IMR-90 (cell line): ENCODE measurements around the gene ATP5F1D. TPM values are rescaled to one million over a fixed set of nuclear protein-coding genes. Genes with fewer than 3 reads are reported as not detected.

ENCODE experiments used
- ATAC-seq: fragments of 200-7000 bp; cut with Tn5 transposase; 2 replicates; pipeline ENCODE4 v1.9.1; 2020; ENCODE audit warnings: low read depth, mild to moderate bottlenecking, moderate library complexity
- BruUV-seq: library from RNA; stranded (reverse); fragments of 400-500 nt; replicated peaks from 2 replicates; lab custom pipeline; 2021; lab: Mats Ljungman, UMichigan
- CTCF ChIA-PET: fragments of 300-600 bp; formaldehyde crosslinking; extraction: SDS; loops from one replicate; lab custom pipeline; 2021; ENCODE audit warnings: antibody characterized with exemption; lab: Yijun Ruan, JAX
- POLR2A ChIA-PET: fragments of 300-600 bp; sonication (Branson Sonifier 250); formaldehyde crosslinking; loops from one replicate; lab custom pipeline; 2022; ENCODE audit warnings: antibody characterized with exemption; ENCODE audit not compliant: unreplicated experiment; lab: Charles Lee
- DNase-seq: peaks from one replicate; pipeline ENCODE4 v3.0.0; 2013
- H2AFZ ChIP-seq: replicated peaks from 2 replicates; pipeline ENCODE3; 2013; ENCODE audit warnings: low read length, mild to moderate bottlenecking; ENCODE audit not compliant: poor library complexity
- H2AK5ac ChIP-seq: 2 replicates; pipeline ENCODE4 v1.6.1; 2013; ENCODE audit warnings: low read depth, low read length, inconsistent platforms
- H2AK9ac ChIP-seq: replicated peaks from 2 replicates; pipeline ENCODE3; 2013; ENCODE audit warnings: mild to moderate bottlenecking, low read depth, low read length, moderate library complexity; ENCODE audit not compliant: poor library complexity
- H2BK120ac ChIP-seq: 2 replicates; pipeline ENCODE4 v1.6.1; 2013; ENCODE audit warnings: low read depth, low read length, inconsistent platforms
- H2BK15ac ChIP-seq: 3 replicates; pipeline ENCODE4 v1.6.1; 2013; ENCODE audit warnings: low read depth, low read length, inconsistent platforms
- H2BK20ac ChIP-seq: 2 replicates; pipeline ENCODE4 v1.6.1; 2013; ENCODE audit warnings: low read depth, mild to moderate bottlenecking, inconsistent platforms, low read length, moderate library complexity
- H2BK5ac ChIP-seq: 2 replicates; pipeline ENCODE4 v1.6.1; 2013; ENCODE audit warnings: mild to moderate bottlenecking, low read depth, low read length, inconsistent platforms; ENCODE audit not compliant: poor library complexity, severe bottlenecking
- H3K14ac ChIP-seq: replicated peaks from 2 replicates; pipeline ENCODE4 v1.6.1; 2013; ENCODE audit warnings: low read depth, low read length, inconsistent platforms
- H3K18ac ChIP-seq: 2 replicates; pipeline ENCODE4 v1.6.1; 2013; ENCODE audit warnings: low read depth, low read length, control low read depth
- H3K23ac ChIP-seq: 2 replicates; pipeline ENCODE4 v1.6.1; 2013; ENCODE audit warnings: low read depth, low read length, inconsistent platforms
- H3K27ac ChIP-seq: 2 replicates; pipeline ENCODE4 v1.5.1; 2013; ENCODE audit warnings: mild to moderate bottlenecking, control low read depth, low read length; ENCODE audit not compliant: insufficient read depth
- H3K27me3 ChIP-seq: 2 replicates; pipeline ENCODE4 v1.6.1; 2013; ENCODE audit warnings: low read length; ENCODE audit not compliant: control insufficient read depth, insufficient read depth
- H3K36me3 ChIP-seq: 2 replicates; pipeline ENCODE4 v1.6.1; 2013; ENCODE audit warnings: low read length, mixed read lengths; ENCODE audit not compliant: control insufficient read depth, insufficient read depth
- H3K4ac ChIP-seq: 2 replicates; pipeline ENCODE4 v1.6.1; 2013; ENCODE audit warnings: low read depth, low read length, inconsistent platforms
- H3K4me1 ChIP-seq: 2 replicates; pipeline ENCODE4 v1.6.1; 2013; ENCODE audit warnings: low read length, mixed read lengths; ENCODE audit not compliant: control insufficient read depth, insufficient read depth
- H3K4me2 ChIP-seq: 2 replicates; pipeline ENCODE4 v1.6.1; 2013; ENCODE audit warnings: low read depth, mild to moderate bottlenecking, control low read depth, low read length, moderate library complexity
- H3K4me3 ChIP-seq: 2 replicates; pipeline ENCODE4 v1.5.1; 2013; ENCODE audit warnings: low read depth, mild to moderate bottlenecking, control low read depth, low read length, moderate library complexity; ENCODE audit not compliant: insufficient read depth
- H3K56ac ChIP-seq: 2 replicates; pipeline ENCODE4 v1.6.1; 2013; ENCODE audit warnings: low read length, inconsistent platforms; ENCODE audit not compliant: insufficient read depth; ENCODE audit errors: extremely low read depth
- H3K79me1 ChIP-seq, 2 experiments: 2 replicates each; pipeline ENCODE4 v1.6.1; 2013; ENCODE audit warnings: low read length in 2 of 2, inconsistent platforms in 1 of 2, low read depth in 1 of 2
- H3K9ac ChIP-seq: 2 replicates; pipeline ENCODE4 v1.6.1; 2013; ENCODE audit warnings: low read depth, low read length, control low read depth
- H3K9me1 ChIP-seq: 2 replicates; pipeline ENCODE4 v1.6.1; 2013; ENCODE audit warnings: low read length, inconsistent platforms; ENCODE audit not compliant: insufficient read depth
- H3K9me3 ChIP-seq: 2 replicates; pipeline ENCODE4 v1.6.1; 2013; ENCODE audit warnings: low read length; ENCODE audit not compliant: control insufficient read depth, insufficient read depth
- H4K20me1 ChIP-seq: 2 replicates; pipeline ENCODE4 v1.6.1; 2013; ENCODE audit warnings: low read length, inconsistent platforms; ENCODE audit not compliant: insufficient read depth
- H4K5ac ChIP-seq: 2 replicates; pipeline ENCODE4 v1.6.1; 2013; ENCODE audit warnings: mild to moderate bottlenecking, low read depth, low read length, control low read depth
- H4K8ac ChIP-seq, 2 experiments: 2 replicates each; pipeline ENCODE4 v1.6.1; 2013; ENCODE audit warnings: low read depth in 2 of 2, low read length in 2 of 2, control low read depth in 1 of 2, inconsistent platforms in 1 of 2
- H4K91ac ChIP-seq: 2 replicates; pipeline ENCODE4 v1.6.1; 2013; ENCODE audit warnings: low read depth, low read length, inconsistent platforms; ENCODE audit not compliant: insufficient read depth
- BHLHE40 ChIP-seq: fragments of 150-350 bp; IDR thresholded peaks from 2 replicates; pipeline ENCODE4 v1.6.1; 2016; ENCODE audit warnings: mild to moderate bottlenecking, low read depth, low read length
- CTCF ChIP-seq: conservative IDR thresholded peaks from 2 replicates; pipeline ENCODE4 v1.5.1; 2012; ENCODE audit warnings: mild to moderate bottlenecking, low read depth, low read length, improper control_type of control experiment
- ELK1 ChIP-seq: fragments of 150-350 bp; IDR thresholded peaks from 2 replicates; pipeline ENCODE4 v1.6.1; 2016; ENCODE audit warnings: low read depth, mild to moderate bottlenecking, low read length, moderate library complexity, borderline replicate concordance
- FOS ChIP-seq: fragments of 150-350 bp; IDR thresholded peaks from 2 replicates; pipeline ENCODE4 v1.6.1; 2016; ENCODE audit warnings: low read depth, low read length
- MAZ ChIP-seq: IDR thresholded peaks from 2 replicates; pipeline ENCODE4 v1.6.1; 2012; ENCODE audit warnings: low read depth, mild to moderate bottlenecking, low read length, improper control_type of control experiment, moderate library complexity, borderline replicate concordance
- MXI1 ChIP-seq: IDR thresholded peaks from 2 replicates; pipeline ENCODE4 v1.6.1; 2012; ENCODE audit warnings: low read depth, mild to moderate bottlenecking, low read length, moderate library complexity, borderline replicate concordance
- NFE2L2 ChIP-seq: fragments of 150-350 bp; IDR thresholded peaks from 2 replicates; pipeline ENCODE4 v1.6.1; 2016; ENCODE audit warnings: low read depth, mild to moderate bottlenecking, low read length
- RAD21 ChIP-seq: IDR thresholded peaks from 2 replicates; pipeline ENCODE4 v1.6.1; 2012; ENCODE audit warnings: low read length, improper control_type of control experiment
- RCOR1 ChIP-seq: IDR thresholded peaks from 2 replicates; pipeline ENCODE4 v1.6.1; 2012; ENCODE audit warnings: mild to moderate bottlenecking, low read length, improper control_type of control experiment; ENCODE audit not compliant: insufficient replicate concordance
- RFX5 ChIP-seq: IDR thresholded peaks from 2 replicates; pipeline ENCODE4 v1.8.0; 2012; ENCODE audit warnings: low read depth, mild to moderate bottlenecking, low read length, moderate library complexity
- SMC3 ChIP-seq: fragments of 150-350 bp; IDR thresholded peaks from 2 replicates; pipeline ENCODE4 v1.6.1; 2016; ENCODE audit warnings: low read depth, mild to moderate bottlenecking, antibody characterized with exemption, low read length, moderate library complexity
- USF2 ChIP-seq: fragments of 150-350 bp; IDR thresholded peaks from 2 replicates; pipeline ENCODE4 v1.6.1; 2017; ENCODE audit warnings: mild to moderate bottlenecking, antibody characterized with exemption, low read length, low read depth
- WGBS, 2 experiments: methylation state at CpG; one replicate each; pipeline versions ENCODE4 v1.1.5 to v1.1.7; 2013; ENCODE audit warnings: missing lambda C conversion rate in 2 of 2; ENCODE audit not compliant: insufficient read length in 1 of 2; ENCODE audit errors: extremely low coverage in 2 of 2; 5-methylcytosine and 5-hydroxymethylcytosine counted together
- dilution Hi-C: fragments of 300-500 bp; cut with HindIII; formaldehyde crosslinking; loops from one replicate; pipeline ENCODE4 v1.14.3; 2018; ENCODE audit warnings: low sequenced_read_pairs; ENCODE audit not compliant: unreplicated experiment
- in situ Hi-C: fragments of 300-500 bp; cut with MboI; formaldehyde crosslinking; loops from 3 replicates; pipeline ENCODE4 v1.14.3; 2019; ENCODE audit warnings: low sequenced_read_pairs, inconsistent platforms, mixed read lengths
- intact Hi-C: fragments of 100-400 bp; cut with micrococcal nuclease; formaldehyde crosslinking; loops from 2 replicates; pipeline ENCODE4 v1.10.0; 2022
- polyA plus RNA-seq, 3 experiments: library from polyadenylated mRNA; depleted of rRNA; stranded (reverse); fragments of >200 nt; gene quantifications; 2 replicates each; pipeline ENCODE4 v1.2.3, GENCODE V29; 2012; ENCODE audit warnings: low replicate concordance in 1 of 3
- total RNA-seq: library from RNA; depleted of rRNA; stranded (reverse); fragments of >200 nt; gene quantifications from 2 replicates; pipeline ENCODE4 v1.2.3, GENCODE V29; 2012

Gene ATP5F1D
- total and polyA plus RNA-seq, 2 of the 4 experiments (the other 2 are of a cell fraction): 7.3 to 140 TPM

- no peak overlapping the region for H3K4me2 ChIP-seq
- CTCF ChIA-PET: no interaction called here
- H4K5ac ChIP-seq: no peak overlapping the region
- no peaks in the 10 kb centered on the region for H3K9me3 ChIP-seq
- H4K8ac ChIP-seq: no peak overlapping the region
- no peak overlapping the region for H3K4ac ChIP-seq
- no peak overlapping the region for H3K27ac ChIP-seq
- no peak overlapping the region for H2BK20ac ChIP-seq
- no peak overlapping the region for H3K9ac ChIP-seq
- H3K14ac ChIP-seq: no peak overlapping the region
- H2AFZ ChIP-seq: no peak overlapping the region
- H3K23ac ChIP-seq: no peak overlapping the region
- POLR2A ChIA-PET: no interaction called here
- no peak overlapping the region for H2BK15ac ChIP-seq
- no peaks in the 10 kb centered on the region for H3K79me1 ChIP-seq
- TF ChIP-seq CTCF (no peak), RFX5 (no peak), RAD21 (no peak), MAZ (no peak), NFE2L2 (no peak), ELK1 (no peak), FOS (no peak), RCOR1 (no peak), SMC3 (no peak), BHLHE40 (no peak), USF2 (no peak), MXI1 (no peak)
- no peaks in the 10 kb centered on the region for H3K9me1 ChIP-seq
- no peak overlapping the region for H2AK9ac ChIP-seq
- H3K36me3 ChIP-seq: no peaks in the 10 kb centered on the region
- 0 out of 2 replicates have a peak, but pooled peaks cover 3% of the 10 kb centered on the region for H4K20me1 ChIP-seq
- no TSS peak for BruUV-seq
- ATAC-seq (no peak), DNase-seq (no peak)
- peaks cover 44% of the 10 kb centered on the region for H3K27me3 ChIP-seq
- H2BK120ac ChIP-seq: no peak overlapping the region
- 76% methylated on average over 12 of the region's 19 CpGs; no CpG with 5 or more reads in 1 of the 2 experiments for WGBS, 2 experiments
- no peak overlapping the region for H2BK5ac ChIP-seq
- no peak overlapping the region for H4K91ac ChIP-seq
- H2AK5ac ChIP-seq: no peak overlapping the region
- H3K56ac ChIP-seq: no peak overlapping the region
- H3K18ac ChIP-seq: no peak overlapping the region
- intact Hi-C loops (no loop called here), in situ Hi-C loops (no loop called here), dilution Hi-C loops (no loop called here)
- no peaks in the 10 kb centered on the region for H3K4me1 ChIP-seq
- H3K4me3 ChIP-seq: no peak overlapping the region
Observed at GRCh38 chr19:1289686-1290025, 48.1 kb downstream of the ATP5F1D start.
